ENCODE data around the gene MLXIP. TPM values are rescaled to one million over a fixed set of nuclear protein-coding genes. Genes with fewer than 3 reads are reported as not detected.

The MLXIP gene
- total RNA-seq, 6 experiments from 2014 or later = 13.9 to 45.9 (median 16.6) TPM

- peaks cover 3 to 49% (median 23%) of the 10 kb centered on the region in 4 donors for H3K4me1 ChIP-seq
- WGBS (ENCODE audit: insufficient coverage, low coverage, low lambda C conversion rate, missing lambda C conversion rate) = 37% methylated on average over 14 of the region's 14 CpGs
- no peaks in the 10 kb centered on the region for H3K27me3 ChIP-seq
- peak; percentile 47 to 63 (median 56) for ATAC-seq
- DNase-seq = peak; percentile 78 to 89 (median 87)
- H3K4me3 ChIP-seq = no peak overlapping the region
- peak overlapping the region; percentile 75 to 92 (median 84) for H3K27ac ChIP-seq
- H3K9me3 ChIP-seq = no peaks in the 10 kb centered on the region
- no peak for TF ChIP-seq POLR2A (IDR thresholded peaks at IDR 0.05)
- H3K36me3 ChIP-seq = peaks cover 0 to 11% (median 8%) of the 10 kb centered on the region in 4 donors
- intact Hi-C loops (cut with DNase I) = loop anchor here (5.0 kb wide), 1 partner anchor 67 kb away; no protein-coding TSS in a partner anchor
Observed at GRCh38 chr12:122124370-122124769, 45.8 kb downstream of the MLXIP start.

- DNase-seq (peak; percentile 65 to 83 (median 82)), ATAC-seq (peak; percentile 15 to 61 (median 44))
- TF ChIP-seq CTCF (IDR thresholded peaks at IDR 0.05) (no peak), POLR2A (IDR thresholded peaks at IDR 0.05) (no peak)
- Histone ChIP-seq H3K27ac (peak overlapping the region; percentile 75 to 92 (median 84)), H3K36me3 (peaks cover 0 to 24% (median 16%) of the 10 kb centered on the region in 4 donors), H3K4me1 (peaks cover 3 to 49% (median 23%) of the 10 kb centered on the region in 4 donors), H3K27me3 (no peaks in the 10 kb centered on the region), H3K4me3 (no peak overlapping the region), H3K9me3 (no peaks in the 10 kb centered on the region)
- 26% methylated on average over 10 of the region's 13 CpGs for WGBS (ENCODE audit: insufficient coverage, low coverage, low lambda C conversion rate, missing lambda C conversion rate)
- intact Hi-C loops (cut with DNase I) = no loop called here
Observed at GRCh38 chr12:122125452-122126341, 47.1 kb downstream of the MLXIP start.

- H3K36me3 ChIP-seq = peaks cover 0 to 28% (median 17%) of the 10 kb centered on the region in 4 donors
- H3K27me3 ChIP-seq = no peaks in the 10 kb centered on the region
- ATAC-seq = peak in 2 of 4 donors; percentile 0 to 3
- H3K4me3 ChIP-seq = no peak overlapping the region
- intact Hi-C loops (cut with DNase I) = no loop called here
- no peak for TF ChIP-seq CTCF (IDR thresholded peaks at IDR 0.05)
- no peak for TF ChIP-seq POLR2A (IDR thresholded peaks at IDR 0.05)
- WGBS (ENCODE audit: insufficient coverage, low coverage, low lambda C conversion rate, missing lambda C conversion rate) = 61% methylated on average over 6 of the region's 7 CpGs
- peaks cover 3 to 49% (median 23%) of the 10 kb centered on the region in 4 donors for H3K4me1 ChIP-seq
- DNase-seq = no peak
- no peaks in the 10 kb centered on the region for H3K9me3 ChIP-seq
- peak overlapping the region; percentile 75 to 92 (median 84) for H3K27ac ChIP-seq
Observed at GRCh38 chr12:122126342-122126635, 47.7 kb downstream of the MLXIP start.

GRCh38 chr12:122126713-122127597 is 48.4 kb downstream of the MLXIP start:
- H3K27ac ChIP-seq = peak overlapping the region; percentile 75 to 92 (median 84)
- peaks cover 3 to 49% (median 23%) of the 10 kb centered on the region in 4 donors for H3K4me1 ChIP-seq
- H3K27me3 ChIP-seq = no peaks in the 10 kb centered on the region
- peak overlapping the region in 2 of 3 donors; percentile 23 to 36 for H3K4me3 ChIP-seq
- peaks cover 0 to 28% (median 17%) of the 10 kb centered on the region in 4 donors for H3K36me3 ChIP-seq
- intact Hi-C loops (cut with DNase I) = no loop called here
- DNase-seq = peak; percentile 64 to 86 (median 72)
- TF ChIP-seq CTCF (IDR thresholded peaks at IDR 0.05) (peak; percentile 33 to 63 (median 48)), POLR2A (IDR thresholded peaks at IDR 0.05) (peak; percentile 28)
- WGBS (ENCODE audit: insufficient coverage, low coverage, low lambda C conversion rate, missing lambda C conversion rate) = 31% methylated on average over 14 of the region's 15 CpGs
- no peaks in the 10 kb centered on the region for H3K9me3 ChIP-seq
- ATAC-seq = peak; percentile 62 to 74 (median 68)

All from right lobe of liver (tissue), 6 donors.